CD4-positive, CD25-positive, alpha-beta regulatory T cell (primary cell): ENCODE data around the gene OSCP1. TPM values are rescaled to one million over a fixed set of nuclear protein-coding genes. Genes with fewer than 3 reads are reported as not detected.
"Not testable (repeated sequence)": the region's sequence is repeated elsewhere in the genome, so short reads cannot be mapped to it uniquely, and the experiment has no call there.

Experiments
- ATAC-seq, 2 donors: fragments of 150-1000 bp; cut with Tn5 transposase; one replicate each; pipeline ENCODE4 v1.10.0; 2021; ENCODE audit warnings: low read depth in 2 of 2, moderate number of reproducible peaks in 2 of 2, moderate library complexity in 1 of 2
- DNase-seq, 3 donors: peaks; one replicate each; pipeline versions ENCODE4 v3.0.0 to v3.0.0-alpha.2; 2012 to 2022; ENCODE audit warnings: mixed read lengths in 1 of 3
- H3K27ac ChIP-seq: one replicate; pipeline ENCODE4 v1.7.0; 2013; ENCODE audit warnings: mild to moderate bottlenecking, low read length; ENCODE audit not compliant: insufficient read depth, poor library complexity, severe bottlenecking
- H3K27me3 ChIP-seq: one replicate; pipeline ENCODE4 v1.7.0; 2013; ENCODE audit warnings: low read length; ENCODE audit not compliant: control insufficient read depth, insufficient read depth
- H3K36me3 ChIP-seq: one replicate; pipeline ENCODE4 v1.7.0; 2013; ENCODE audit warnings: mild to moderate bottlenecking, low read length, moderate library complexity; ENCODE audit not compliant: control insufficient read depth, insufficient read depth
- H3K4me1 ChIP-seq: 2 replicates; pipeline ENCODE4 v1.7.0; 2013; ENCODE audit warnings: mild to moderate bottlenecking, low read length; ENCODE audit not compliant: insufficient read depth, control insufficient read depth, poor library complexity, severe bottlenecking
- H3K4me3 ChIP-seq: one replicate; pipeline ENCODE4 v1.7.0; 2013; ENCODE audit warnings: low read depth, mild to moderate bottlenecking, low read length, moderate library complexity
- H3K9me3 ChIP-seq, 2 experiments: 1 replicate in 1 of 2; 2 replicates in 1 of 2; pipeline ENCODE4 v1.7.0; 2013; ENCODE audit warnings: low read length in 2 of 2, mild to moderate bottlenecking in 1 of 2, moderate library complexity in 1 of 2; ENCODE audit not compliant: control insufficient read depth in 2 of 2
- H3K27ac Mint-ChIP-seq, 3 donors: one replicate each; pipeline ENCODE4 v1.8.0; 2020 to 2022; ENCODE audit warnings: mild to moderate bottlenecking in 3 of 3, mixed read lengths in 3 of 3, moderate library complexity in 2 of 3
- H3K27me3 Mint-ChIP-seq: one replicate; pipeline ENCODE4 v1.8.0; 2022; ENCODE audit warnings: mild to moderate bottlenecking, mixed read lengths
- H3K36me3 Mint-ChIP-seq: one replicate; pipeline ENCODE4 v1.8.0; 2020; ENCODE audit warnings: mixed read lengths
- H3K4me1 Mint-ChIP-seq, 4 donors: one replicate each; pipeline ENCODE4 v1.8.0; 2020 to 2022; ENCODE audit warnings: mixed read lengths in 4 of 4, mild to moderate bottlenecking in 1 of 4
- H3K4me3 Mint-ChIP-seq, 4 donors: one replicate each; pipeline ENCODE4 v1.8.0; 2020 to 2022; ENCODE audit warnings: mild to moderate bottlenecking in 4 of 4, mixed read lengths in 4 of 4, moderate library complexity in 3 of 4
- H3K9me3 Mint-ChIP-seq, 7 donors: one replicate each; pipeline ENCODE4 v1.8.0; 2020 to 2022; ENCODE audit warnings: mixed read lengths in 7 of 7, mild to moderate bottlenecking in 3 of 7, moderate library complexity in 2 of 7
- polyA plus RNA-seq, 4 donors: library from polyadenylated mRNA; unstranded; fragments of 300-500 nt; fragmentation: Illumina TruSeq; gene quantifications; one replicate each; pipeline ENCODE4 v1.2.3, GENCODE V29; 2021
- total RNA-seq: library from RNA; stranded (reverse); gene quantifications from one replicate; pipeline ENCODE4 v1.2.3, GENCODE V29; 2022

Gene OSCP1
- total and polyA plus RNA-seq, 5 donors from 2014 or later, result 0.35 to 1.8 (median 0.73) TPM; not detected in 1

DNA sequence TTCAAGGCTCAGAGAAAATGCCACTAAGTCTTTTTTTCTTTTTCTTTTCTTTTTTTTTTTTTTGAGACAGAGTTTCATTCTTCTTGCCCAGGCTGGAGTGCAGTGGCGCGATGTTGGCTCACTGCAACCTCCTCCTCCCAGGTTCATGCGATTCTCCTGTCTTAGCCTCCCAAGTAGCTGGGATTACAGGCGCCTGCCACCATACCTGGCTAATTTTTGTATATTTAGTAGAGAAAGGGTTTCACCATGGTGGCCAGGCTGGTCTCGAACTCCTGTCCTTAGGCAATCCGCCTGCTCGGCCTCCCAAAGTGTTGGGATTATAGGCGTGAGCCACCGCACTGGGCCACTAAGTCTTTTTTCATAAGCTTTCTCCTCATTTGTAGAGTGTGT lies 37.1 kb upstream of the OSCP1 start:
- not testable (repeated sequence) for H3K4me1 ChIP-seq, ATAC-seq, H3K27me3 ChIP-seq, H3K36me3 Mint-ChIP-seq, H3K4me3 ChIP-seq, H3K9me3 ChIP-seq, H3K27ac ChIP-seq, H3K4me3 Mint-ChIP-seq, H3K9me3 Mint-ChIP-seq, H3K36me3 ChIP-seq, H3K27ac Mint-ChIP-seq, H3K4me1 Mint-ChIP-seq, DNase-seq
- H3K27me3 Mint-ChIP-seq, result peaks cover 26% of the 10 kb centered on the region

DNA sequence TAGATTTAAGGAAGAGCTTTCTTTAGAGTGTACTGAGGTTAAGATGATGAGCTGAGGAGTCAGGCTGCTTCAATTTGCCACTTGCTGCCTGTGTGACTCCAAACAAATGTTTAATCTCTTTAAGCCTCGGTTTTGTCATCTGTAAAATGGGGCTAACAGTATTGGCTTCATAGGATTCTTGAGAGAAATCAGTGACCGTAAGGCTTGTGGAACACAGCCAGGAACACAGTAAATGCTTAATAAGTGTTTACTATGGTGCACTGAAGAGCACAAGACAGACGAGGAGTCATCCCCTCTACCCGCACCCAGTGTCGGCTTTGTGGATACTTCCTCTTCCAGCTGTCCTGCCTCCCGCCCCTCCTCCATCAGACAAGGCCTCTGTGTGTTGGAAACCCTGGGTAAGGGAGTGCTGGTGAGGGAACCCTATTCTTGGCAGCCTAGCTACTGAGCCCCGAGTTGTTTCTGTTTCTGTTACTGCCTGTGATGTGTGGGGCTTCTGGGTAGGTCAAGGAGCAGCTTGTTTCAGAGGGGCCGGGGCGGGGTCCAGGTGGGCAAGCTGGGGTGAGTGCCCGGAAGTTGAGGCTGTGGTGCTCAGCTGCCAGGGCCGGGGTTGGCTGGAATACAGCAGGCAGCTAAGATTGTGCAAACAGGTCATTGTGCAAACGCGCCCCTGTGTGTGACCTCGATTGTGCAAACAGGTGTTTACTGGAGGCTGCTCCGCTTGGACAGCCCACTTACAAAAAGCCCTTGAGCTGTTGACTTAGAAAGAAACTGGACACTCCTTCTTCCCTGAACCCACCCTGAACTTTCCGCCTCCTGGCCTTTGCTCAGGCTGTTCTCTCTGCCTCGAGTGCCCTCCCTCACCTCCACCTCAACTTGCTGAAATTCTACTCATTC lies 36.4 kb upstream of the OSCP1 start:
- H3K36me3 ChIP-seq, result no peaks in the 10 kb centered on the region
- ATAC-seq (no peak), DNase-seq (no peak)
- H3K27ac ChIP-seq, result no peak overlapping the region
- peaks cover 0 to 9% (median 1%) of the 10 kb centered on the region in 4 donors for H3K4me1 Mint-ChIP-seq
- no peaks in the 10 kb centered on the region for H3K9me3 ChIP-seq
- no peak overlapping the region for H3K4me3 Mint-ChIP-seq
- H3K36me3 Mint-ChIP-seq, result no peaks in the 10 kb centered on the region
- H3K27me3 Mint-ChIP-seq, result peaks cover 30% of the 10 kb centered on the region
- H3K27me3 ChIP-seq, result peaks cover 2% of the 10 kb centered on the region
- H3K4me3 ChIP-seq, result no peak overlapping the region
- no peaks in the 10 kb centered on the region for H3K9me3 Mint-ChIP-seq
- no peak overlapping the region for H3K27ac Mint-ChIP-seq
- H3K4me1 ChIP-seq, result peaks cover 4% of the 10 kb centered on the region

DNA sequence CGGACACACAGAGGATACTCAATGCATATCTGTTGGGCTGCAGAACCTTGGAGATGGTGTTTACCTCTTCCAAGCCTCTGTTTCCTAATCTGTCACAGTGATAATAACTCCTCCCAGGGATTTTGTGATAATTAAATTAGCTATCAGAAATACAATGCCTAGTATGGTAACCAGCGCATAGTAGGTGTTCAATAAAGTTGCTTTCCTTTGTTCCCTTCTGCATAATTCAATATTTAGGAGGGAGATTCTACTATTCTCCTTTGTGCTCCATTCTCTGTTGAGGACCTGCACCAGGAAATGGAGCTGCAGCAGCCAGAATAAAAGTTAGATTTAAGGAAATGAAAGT lies 35.8 kb upstream of the OSCP1 start:
- H3K4me3 ChIP-seq, result no peak overlapping the region
- H3K36me3 ChIP-seq, result no peaks in the 10 kb centered on the region
- peaks cover 0 to 12% (median 1%) of the 10 kb centered on the region in 4 donors for H3K4me1 Mint-ChIP-seq
- H3K4me3 Mint-ChIP-seq, result no peak overlapping the region
- peaks cover 4% of the 10 kb centered on the region for H3K4me1 ChIP-seq
- H3K27ac Mint-ChIP-seq, result peak overlapping the region in 1 of 3 donors; percentile 36
- DNase-seq (no peak), ATAC-seq (no peak)
- no peaks in the 10 kb centered on the region for H3K9me3 Mint-ChIP-seq
- peaks cover 2% of the 10 kb centered on the region for H3K27me3 ChIP-seq
- H3K9me3 ChIP-seq, result no peaks in the 10 kb centered on the region
- peaks cover 30% of the 10 kb centered on the region for H3K27me3 Mint-ChIP-seq
- no peaks in the 10 kb centered on the region for H3K36me3 Mint-ChIP-seq
- H3K27ac ChIP-seq, result no peak overlapping the region

DNA sequence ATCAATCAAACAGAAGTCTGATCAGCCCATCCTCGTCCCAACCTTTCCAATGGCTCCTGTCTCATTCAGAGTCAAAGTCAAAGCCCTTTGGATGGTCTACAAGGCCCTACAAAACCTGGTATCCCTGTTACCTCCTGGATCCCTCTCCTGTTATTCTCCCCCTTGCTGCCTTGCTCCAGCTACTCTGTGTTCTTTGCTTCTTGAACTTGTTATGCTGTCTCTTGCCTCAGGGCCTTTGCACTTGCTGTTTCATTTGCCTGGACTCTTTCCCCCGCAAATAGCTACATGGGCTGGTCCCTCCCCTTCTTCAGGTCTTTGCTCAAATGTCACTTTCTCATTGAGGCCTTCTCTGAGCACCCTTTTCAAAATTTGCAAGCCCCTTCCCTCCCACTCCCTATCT lies 33.8 kb upstream of the OSCP1 start:
- no peak overlapping the region for H3K4me3 ChIP-seq
- peaks cover 4% of the 10 kb centered on the region for H3K4me1 ChIP-seq
- no peak for ATAC-seq
- no peaks in the 10 kb centered on the region for H3K36me3 ChIP-seq
- H3K27me3 ChIP-seq, result peaks cover 2% of the 10 kb centered on the region
- Mint-ChIP-seq H3K4me3 (no peak overlapping the region), H3K27ac (no peak overlapping the region), H3K4me1 (peaks cover 0 to 12% (median 1%) of the 10 kb centered on the region in 4 donors), H3K9me3 (no peaks in the 10 kb centered on the region), H3K36me3 (no peaks in the 10 kb centered on the region), H3K27me3 (peaks cover 23% of the 10 kb centered on the region)
- H3K9me3 ChIP-seq, result no peaks in the 10 kb centered on the region
- DNase-seq, result no peak
- H3K27ac ChIP-seq, result no peak overlapping the region

DNA sequence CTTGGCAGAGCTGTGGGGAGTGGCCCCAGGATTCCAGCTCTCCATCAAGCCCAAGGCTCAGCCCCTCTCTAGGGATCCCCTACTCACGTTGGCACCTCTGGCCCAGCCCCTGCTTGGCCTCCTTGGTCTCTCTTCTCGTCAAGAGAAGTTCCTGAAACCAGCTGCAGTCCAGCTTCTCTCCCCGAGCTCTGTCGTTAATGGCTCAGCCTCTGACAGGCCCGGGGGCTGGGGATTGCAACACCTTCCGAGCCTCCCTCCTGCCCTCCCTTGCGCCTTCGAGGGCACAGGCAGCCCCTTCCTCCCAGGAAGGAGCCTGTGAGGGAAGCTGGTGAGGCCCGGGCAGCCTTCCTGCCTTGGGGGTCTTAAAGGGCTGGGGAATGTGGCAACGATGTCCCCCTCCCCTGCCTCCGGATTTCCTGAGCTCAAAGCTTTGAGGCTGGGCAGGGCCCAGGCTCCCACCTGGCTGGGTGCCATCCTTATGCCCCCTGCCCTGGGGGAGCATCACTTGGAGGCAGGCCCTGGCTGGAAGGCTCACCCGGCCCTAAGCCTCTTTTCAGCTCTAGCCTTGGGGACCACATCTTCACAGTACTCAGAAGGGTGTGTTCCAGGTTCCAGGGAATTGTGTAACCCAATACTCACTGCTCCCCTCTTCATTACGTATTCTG lies 32.6 kb upstream of the OSCP1 start, which contains the start of gene CSF3R:
CSF3R (minus strand) TSS at position 190 of the 665 bp plus-strand sequence. CDS start 3,417 bp downstream, outside the sequence.
- Mint-ChIP-seq H3K9me3 (no peaks in the 10 kb centered on the region), H3K27ac (peak within 1 kb of the TSS in 1 of 3 donors; percentile 75), H3K4me3 (peak within 1 kb of the TSS in 3 of 4 donors; percentile 12 to 76 (median 62)), H3K36me3 (no peaks in the 10 kb centered on the region), H3K27me3 (peaks cover 20% of the 10 kb centered on the region), H3K4me1 (peaks cover 0 to 12% (median 1%) of the 10 kb centered on the region in 4 donors)
- Histone ChIP-seq H3K27ac (no peak within 1 kb of the TSS), H3K9me3 (no peaks in the 10 kb centered on the region), H3K4me3 (no peak within 1 kb of the TSS), H3K4me1 (peaks cover 4% of the 10 kb centered on the region), H3K36me3 (no peaks in the 10 kb centered on the region), H3K27me3 (peaks cover 2% of the 10 kb centered on the region)
- ATAC-seq (no peak), DNase-seq (no peak)

DNA sequence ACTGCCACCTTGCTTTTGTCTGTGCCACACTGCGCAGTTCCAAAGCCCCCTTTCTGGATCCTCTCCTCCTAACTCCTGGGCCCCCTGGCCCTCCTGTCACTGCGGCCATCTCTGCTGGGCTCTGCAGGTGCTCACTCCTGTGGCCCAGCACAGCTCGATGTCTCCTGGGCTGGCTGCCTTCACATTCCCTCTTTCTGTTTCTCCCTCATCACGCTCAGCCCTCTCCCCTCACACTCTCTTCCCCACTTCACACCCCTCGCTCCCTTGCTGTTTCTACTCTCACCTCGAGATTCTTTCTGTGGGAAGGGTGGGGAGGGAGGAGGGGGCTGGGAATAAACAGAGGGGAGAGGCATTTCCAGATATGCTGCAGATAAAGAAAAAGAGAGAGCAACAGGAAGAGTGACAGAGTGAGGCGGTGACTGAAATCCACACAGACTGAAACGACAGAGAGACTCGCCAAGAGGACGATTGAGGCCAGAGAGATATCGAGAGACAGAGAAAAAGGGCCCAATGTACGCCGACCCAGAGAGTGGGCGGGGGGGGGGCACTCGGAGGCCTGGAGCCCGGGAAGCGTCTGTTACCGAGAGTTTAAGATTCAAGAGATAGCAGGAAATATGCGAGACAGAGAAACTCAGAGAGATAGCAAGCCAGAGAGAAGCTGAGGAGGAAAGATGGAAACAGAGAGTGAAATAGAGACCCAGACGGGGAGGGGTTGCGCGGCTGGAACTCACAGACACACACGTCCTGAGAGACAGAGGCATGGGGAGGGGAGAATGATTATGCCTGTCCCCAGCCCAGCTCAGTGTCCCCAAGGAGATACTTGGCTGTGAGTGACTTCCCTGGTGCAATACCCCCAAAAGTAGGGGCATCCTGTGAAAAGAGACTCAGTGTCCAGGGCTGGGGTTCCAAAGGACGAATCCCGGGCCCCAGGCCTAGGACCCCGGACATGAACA lies 31.8 kb upstream of the OSCP1 start:
- no peak overlapping the region for H3K27ac ChIP-seq
- no peaks in the 10 kb centered on the region for H3K36me3 ChIP-seq
- peaks cover 2% of the 10 kb centered on the region for H3K27me3 ChIP-seq
- Mint-ChIP-seq H3K27me3 (peaks cover 16% of the 10 kb centered on the region), H3K36me3 (no peaks in the 10 kb centered on the region), H3K4me3 (peak overlapping the region in 3 of 4 donors; percentile 12 to 76 (median 62)), H3K9me3 (no peaks in the 10 kb centered on the region), H3K4me1 (peaks cover 0 to 12% (median 1%) of the 10 kb centered on the region in 4 donors), H3K27ac (peak overlapping the region in 1 of 3 donors; percentile 75)
- no peak for ATAC-seq
- H3K4me3 ChIP-seq, result no peak overlapping the region
- H3K4me1 ChIP-seq, result peaks cover 4% of the 10 kb centered on the region
- H3K9me3 ChIP-seq, result no peaks in the 10 kb centered on the region
- DNase-seq, result no peak

DNA sequence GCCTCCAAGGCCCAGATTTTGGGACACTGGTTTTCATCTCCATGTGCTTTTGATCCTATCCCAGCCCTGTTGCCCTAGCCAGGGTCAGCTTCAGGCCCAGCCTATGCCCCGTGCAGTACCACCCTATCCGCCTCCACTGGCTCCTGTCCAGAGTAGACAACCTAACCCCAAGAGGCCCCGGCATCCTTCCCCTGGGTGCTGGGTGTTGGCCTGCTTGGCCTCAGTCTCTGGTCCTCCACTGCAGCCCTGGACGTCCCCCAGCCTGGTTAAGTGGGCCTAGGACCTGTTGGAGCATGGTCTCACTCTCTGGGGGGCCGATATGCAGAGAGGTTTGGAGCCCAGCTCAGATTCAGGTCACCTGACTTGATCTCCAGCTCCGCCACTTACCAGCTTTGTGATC lies 30.8 kb upstream of the OSCP1 start:
- peaks cover 2% of the 10 kb centered on the region for H3K27me3 ChIP-seq
- no peak overlapping the region for H3K4me3 ChIP-seq
- H3K36me3 ChIP-seq, result no peaks in the 10 kb centered on the region
- Mint-ChIP-seq H3K27ac (peak overlapping the region in 1 of 3 donors; percentile 47), H3K27me3 (peaks cover 12% of the 10 kb centered on the region), H3K4me1 (peaks cover 0 to 12% (median 1%) of the 10 kb centered on the region in 4 donors), H3K9me3 (no peaks in the 10 kb centered on the region), H3K36me3 (no peaks in the 10 kb centered on the region), H3K4me3 (no peak overlapping the region)
- peaks cover 4% of the 10 kb centered on the region for H3K4me1 ChIP-seq
- ATAC-seq (no peak), DNase-seq (no peak)
- no peaks in the 10 kb centered on the region for H3K9me3 ChIP-seq
- no peak overlapping the region for H3K27ac ChIP-seq
